HCT116 (cell line): ENCODE measurements around the gene CCNB2. TPM values are rescaled to one million over a fixed set of nuclear protein-coding genes. Genes with fewer than 3 reads are reported as not detected.

Source experiments
- ATAC-seq: fragments of 200-7000 bp; cut with Tn5 transposase; 2 replicates; pipeline ENCODE4 v1.9.1; 2020; ENCODE audit warnings: mild to moderate bottlenecking, moderate library complexity
- BruUV-seq: library from RNA; stranded (reverse); fragments of 400-500 nt; replicated peaks from 2 replicates; lab custom pipeline; 2021; lab: Mats Ljungman, UMichigan
- CTCF ChIA-PET: fragments of 300-600 bp; sonication (Branson Sonifier 250); formaldehyde crosslinking; loops from one replicate; lab custom pipeline; 2021; ENCODE audit warnings: antibody characterized with exemption; lab: Charles Lee
- POLR2A ChIA-PET: fragments of 300-600, 350-600 bp; sonication (Branson Sonifier 250); formaldehyde crosslinking; loops from one replicate; lab custom pipeline; 2021; ENCODE audit warnings: antibody characterized with exemption; lab: Charles Lee
- RAD21 ChIA-PET, 2 experiments: fragments of 300-600 bp; sonication (Branson Sonifier 250); formaldehyde crosslinking; loops; one replicate each; lab custom pipeline; 2023; ENCODE audit warnings: low total read pairs in 2 of 2; ENCODE audit not compliant: uncharacterized antibody in 2 of 2, unreplicated experiment in 2 of 2, low non-redundant PET in 1 of 2; lab: Charles Lee
- DNase-seq: peaks from one replicate; pipeline ENCODE4 v3.0.0-alpha.2; 2010; ENCODE audit warnings: low read depth, low spot score
- H2AFZ ChIP-seq: fragments of 200-600 bp; shearing (Covaris generic), sonication (generic); 2 replicates; pipeline ENCODE4 v1.6.1; 2017; ENCODE audit warnings: low read depth, mixed run types, mixed read lengths, antibody characterized with exemption, low read length; ENCODE audit not compliant: poor library complexity, severe bottlenecking
- H3K27ac ChIP-seq: 2 replicates; pipeline ENCODE4 v1.5.1; 2012; ENCODE audit warnings: low read depth, low read length
- H3K27me3 ChIP-seq: fragments of 200-600 bp; sonication (generic); 2 replicates; pipeline ENCODE4 v1.6.1; 2016; ENCODE audit warnings: mixed run types, low read length, mixed read lengths; ENCODE audit not compliant: insufficient read depth
- H3K36me3 ChIP-seq, 2 experiments: fragments of 200-500 bp in 1 of 2; fragments of 200-600 bp in 1 of 2; sonication (Bioruptor generic) in 1 of 2; sonication (generic) in 1 of 2; 2 replicates each; pipeline versions ENCODE4 v1.5.1 to v1.6.1; 2014 to 2016; ENCODE audit warnings: low read length in 2 of 2, inconsistent platforms in 1 of 2, mixed read lengths in 1 of 2, mixed run types in 1 of 2; ENCODE audit not compliant: insufficient read depth in 2 of 2, control insufficient read depth in 1 of 2
- H3K4me1 ChIP-seq, 2 experiments: fragments of 200-600 bp in 1 of 2; sonication (generic) in 1 of 2; 2 replicates each; pipeline versions ENCODE4 v1.5.1 to v1.6.1; 2012 to 2017; ENCODE audit warnings: low read length in 2 of 2, inconsistent platforms in 1 of 2, mild to moderate bottlenecking in 1 of 2, mixed read lengths in 1 of 2, mixed run types in 1 of 2, moderate library complexity in 1 of 2; ENCODE audit not compliant: insufficient read depth in 2 of 2, control insufficient read depth in 1 of 2
- H3K4me2 ChIP-seq: fragments of 200-600 bp; sonication (generic); 2 replicates; pipeline ENCODE4 v1.6.1; 2017; ENCODE audit warnings: mixed run types, low read length, mixed read lengths
- H3K4me3 ChIP-seq, 2 experiments: fragments of 200-600 bp in 1 of 2; sonication (generic) in 1 of 2; replicated peaks in 1 of 2; 2 replicates each; pipeline ENCODE4 v1.5.1; 2011 to 2016; ENCODE audit warnings: low read length in 2 of 2, control low read depth in 1 of 2, low read depth in 1 of 2, mild to moderate bottlenecking in 1 of 2, mixed read lengths in 1 of 2, mixed run types in 1 of 2
- H3K79me2 ChIP-seq: fragments of 200-600 bp; sonication (generic); 2 replicates; pipeline ENCODE4 v1.6.1; 2017; ENCODE audit warnings: mild to moderate bottlenecking, mixed run types, low read length, moderate library complexity, mixed read lengths; ENCODE audit not compliant: insufficient read depth
- H3K9ac ChIP-seq: fragments of 200-600 bp; sonication (generic); 2 replicates; pipeline ENCODE4 v1.6.1; 2016; ENCODE audit warnings: low read length, mixed read lengths
- H3K9me2 ChIP-seq: fragments of 200-600 bp; sonication (generic), shearing (Covaris generic); 2 replicates; pipeline ENCODE4 v1.6.1; 2017; ENCODE audit warnings: mixed run types, mild to moderate bottlenecking, moderate library complexity; ENCODE audit not compliant: insufficient read depth
- H3K9me3 ChIP-seq, 2 experiments: fragments of 200-500 bp in 1 of 2; fragments of 200-600 bp in 1 of 2; sonication (Bioruptor generic) in 1 of 2; sonication (generic) in 1 of 2; 2 replicates each; pipeline ENCODE4 v1.6.1; 2014 to 2017; ENCODE audit warnings: low read length in 2 of 2, mixed read lengths in 2 of 2, inconsistent platforms in 1 of 2, low read depth in 1 of 2, mild to moderate bottlenecking in 1 of 2, mixed run types in 1 of 2, moderate library complexity in 1 of 2; ENCODE audit not compliant: control insufficient read depth in 1 of 2, insufficient read depth in 1 of 2
- H4K20me1 ChIP-seq: fragments of 200-600 bp; sonication (generic), shearing (Covaris generic); 2 replicates; pipeline ENCODE4 v1.6.1; 2017; ENCODE audit warnings: mixed run types, mild to moderate bottlenecking, moderate library complexity; ENCODE audit not compliant: insufficient read depth
- CTCF ChIP-seq, 3 experiments: fragments of 200-600 bp in 1 of 3; sonication (generic) in 1 of 3; IDR thresholded peaks in 2 of 3; conservative IDR thresholded peaks in 1 of 3; 2 replicates each; pipeline ENCODE4 v1.5.1; 2012 to 2017; ENCODE audit warnings: low read depth in 2 of 3, low read length in 2 of 3, antibody characterized with exemption in 1 of 3, borderline replicate concordance in 1 of 3, control low read depth in 1 of 3, mild to moderate bottlenecking in 1 of 3, mixed read lengths in 1 of 3, mixed run types in 1 of 3, moderate library complexity in 1 of 3; ENCODE audit not compliant: insufficient read depth in 1 of 3
- EZH2 ChIP-seq: fragments of 200-600 bp; sonication (generic); IDR thresholded peaks from 2 replicates; pipeline ENCODE4 v1.6.1; 2017; ENCODE audit warnings: antibody characterized with exemption, mixed run types
- FOSL1 ChIP-seq: IDR thresholded peaks from 2 replicates; pipeline ENCODE4 v1.6.1; 2012; ENCODE audit warnings: low read depth
- POLR2A ChIP-seq: IDR thresholded peaks from 2 replicates; pipeline ENCODE4 v1.7.0; 2011; ENCODE audit warnings: borderline replicate concordance; ENCODE audit not compliant: insufficient read depth, insufficient read length; ENCODE audit errors: extremely low read depth
- POLR2AphosphoS5 ChIP-seq: IDR thresholded peaks from 2 replicates; pipeline ENCODE4 v1.6.1; 2011; ENCODE audit warnings: mild to moderate bottlenecking, low read depth, low read length, moderate library complexity
- RAD21 ChIP-seq: IDR thresholded peaks from 2 replicates; pipeline ENCODE4 v1.6.1; 2012; ENCODE audit warnings: low read depth, mild to moderate bottlenecking
- SP1 ChIP-seq: IDR thresholded peaks from 2 replicates; pipeline ENCODE4 v1.6.1; 2012; ENCODE audit warnings: low read depth
- SRF ChIP-seq: IDR thresholded peaks from 2 replicates; pipeline ENCODE4 v1.6.1; 2012; ENCODE audit warnings: low read depth
- TCF7L2 ChIP-seq: IDR thresholded peaks from 2 replicates; pipeline ENCODE4 v1.7.0; 2011; ENCODE audit warnings: borderline replicate concordance, inconsistent platforms; ENCODE audit not compliant: insufficient read depth, insufficient read length; ENCODE audit errors: extremely low read depth
- YY1 ChIP-seq: IDR thresholded peaks from 2 replicates; pipeline ENCODE4 v1.6.1; 2011; ENCODE audit warnings: low read length, low read depth, moderate library complexity, mild to moderate bottlenecking; ENCODE audit not compliant: insufficient replicate concordance; ENCODE audit errors: extremely low read depth
- ZBTB33 ChIP-seq: IDR thresholded peaks from 2 replicates; pipeline ENCODE4 v1.6.1; 2011; ENCODE audit warnings: mild to moderate bottlenecking, low read length, moderate library complexity; ENCODE audit not compliant: insufficient replicate concordance; ENCODE audit errors: extremely low read depth
- ZFX ChIP-seq: fragments of 450-650 bp; IDR thresholded peaks from 2 replicates; pipeline ENCODE4 v1.6.1; 2017
- ZNF274 ChIP-seq: fragments of 200-500 bp; sonication (Bioruptor generic); IDR thresholded peaks from 2 replicates; pipeline ENCODE4 v1.6.1; 2014; ENCODE audit warnings: mild to moderate bottlenecking, low read depth, low read length, inconsistent platforms
- intact Hi-C: fragments of 100-400 bp; cut with micrococcal nuclease; formaldehyde crosslinking; loops from 2 replicates; pipeline ENCODE4 v1.10.0; 2022
- total RNA-seq: library from RNA; stranded (reverse); gene quantifications from one replicate; pipeline ENCODE4 v1.2.1, GENCODE V29; 2021; ENCODE audit not compliant: unreplicated experiment

The CCNB2 gene
- total RNA-seq, 1 experiment from 2014 or later, result 88.7 TPM

GRCh38 chr15:59133929-59134427 is 29.0 kb downstream of the CCNB2 start (continued):
- TF ChIP-seq CTCF (IDR thresholded peaks at IDR 0.05 in 2 of 3, conservative IDR thresholded peaks at IDR 0.05 in 1 of 3; ENCODE audit: borderline replicate concordance in 1 of 3, insufficient read depth in 1 of 3, low read depth in 2 of 3, low read length in 2 of 3), result no peak
- TF ChIP-seq TCF7L2, result no peak
- TF ChIP-seq ZBTB33, result no peak
- TF ChIP-seq FOSL1, result no peak
- no peak for TF ChIP-seq POLR2A

- H3K9ac ChIP-seq, result no peak overlapping the region
- H3K4me1 ChIP-seq, result peaks cover 0 to 6% of the 10 kb centered on the region in 2 experiments; a peak in 1 of 4 replicates
- TF ChIP-seq SP1 (no peak), ZFX (no peak), EZH2 (no peak), ZBTB33 (no peak), TCF7L2 (no peak), RAD21 (no peak), ZNF274 (no peak), YY1 (no peak), POLR2AphosphoS5 (no peak), SRF (no peak), POLR2A (no peak)
- CTCF ChIA-PET, result interaction anchor here (1.0 to 1.5 kb wide), 2 partner anchors 391 to 910 kb away, joined by 3 to 7 read pairs; no protein-coding TSS in a partner anchor
- POLR2A ChIA-PET, result no interaction called here
- intact Hi-C loops, result loop anchor here (10.0 kb wide), 1 partner anchor 913 kb away; no protein-coding TSS in a partner anchor
- no TSS peak for BruUV-seq
- H3K9me2 ChIP-seq, result no peaks in the 10 kb centered on the region
- H3K36me3 ChIP-seq, result peaks cover 17 to 28% of the 10 kb centered on the region in 2 experiments; a peak in 3 of 4 replicates
- no peaks in the 10 kb centered on the region for H3K27me3 ChIP-seq
- RAD21 ChIA-PET, result no interaction called here
- DNase-seq, result no peak
- H2AFZ ChIP-seq, result no peak overlapping the region
- H3K79me2 ChIP-seq, result peaks cover 6% of the 10 kb centered on the region; the same call in 1 of the 2 replicates
- ATAC-seq, result no peak
- no peaks in the 10 kb centered on the region for H3K9me3 ChIP-seq
- H3K4me3 ChIP-seq, result no peak overlapping the region
- H3K27ac ChIP-seq, result no peak overlapping the region
- H3K4me2 ChIP-seq, result no peak overlapping the region
- H4K20me1 ChIP-seq, result no peaks in the 10 kb centered on the region
These were observed 32.6 kb downstream of the CCNB2 start for GRCh38 chr15:59137566-59137965.
